Astrocyte (in vitro differentiated cells and primary cell): ENCODE results near the gene PCID2.

Experiments used
- CTCF ChIP-seq: IDR thresholded peaks from 2 replicates; pipeline ENCODE4 v1.5.1; 2011; ENCODE audit warnings: low read depth, mild to moderate bottlenecking, inconsistent platforms, low read length, moderate library complexity; ENCODE audit not compliant: insufficient read depth
- EZH2 ChIP-seq: IDR thresholded peaks from 2 replicates; pipeline ENCODE4 v1.6.1; 2012; ENCODE audit warnings: mild to moderate bottlenecking, low read length, inconsistent platforms; ENCODE audit not compliant: insufficient read depth

DNA sequence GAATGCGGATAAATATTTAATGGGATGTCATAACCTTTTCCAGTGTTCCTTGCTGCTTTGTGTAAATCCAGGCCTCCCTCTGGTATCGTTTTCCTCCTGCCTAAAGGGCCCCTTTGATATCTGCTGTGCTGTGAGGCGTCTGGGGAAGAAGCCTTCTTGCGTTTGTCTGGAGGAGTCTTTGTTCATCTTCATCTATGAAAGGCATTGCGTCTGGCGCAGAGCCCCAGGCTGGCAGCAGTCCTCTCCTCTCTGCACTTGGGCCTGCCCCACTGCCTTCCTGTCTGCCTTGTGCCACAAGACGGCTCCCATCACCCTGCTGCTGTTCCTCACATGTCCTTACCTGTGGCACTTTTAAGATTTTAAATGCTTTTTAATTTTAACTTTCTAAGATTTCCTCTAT lies 40.3 kb downstream of the PCID2 start:
- no peak for TF ChIP-seq CTCF
- TF ChIP-seq EZH2 = no peak
